IPS-NIHi7 (cell line): ENCODE data around the gene TOMM34.

ENCODE experiments used
- DNase-seq: peaks from one replicate; pipeline ENCODE4 v3.0.0; 2012; ENCODE audit warnings: mixed read lengths; ENCODE audit errors: extremely low spot score

TOMM34 gene

GRCh38 chr20:44960103-44960852 is at the start of gene TOMM34:
TSS of gene TOMM34 (minus strand) at chr20:44960397. CDS start at chr20:44960333, 64 bp downstream.
- peak; percentile 98 for DNase-seq

- no peak for DNase-seq
These were observed 48.4 kb upstream of the TOMM34 start for GRCh38 chr20:45008521-45009049.

GRCh38 chr20:44997668-44998067 is 37.5 kb upstream of the TOMM34 start:
- DNase-seq, result no peak

- DNase-seq, result no peak
These were observed 37.0 kb upstream of the TOMM34 start for GRCh38 chr20:44997171-44997570.

- DNase-seq, result peak; percentile 12
These were observed 33.1 kb upstream of the TOMM34 start for GRCh38 chr20:44993343-44993742.

- no peak for DNase-seq
These were observed 30.8 kb upstream of the TOMM34 start for GRCh38 chr20:44990957-44991356.

- DNase-seq, result no peak
These were observed 30.2 kb upstream of the TOMM34 start for GRCh38 chr20:44990425-44990824.

GRCh38 chr20:44988631-44989171 is 28.5 kb upstream of the TOMM34 start:
- DNase-seq, result no peak

GRCh38 chr20:44983093-44983674 is 23.0 kb upstream of the TOMM34 start:
- no peak for DNase-seq

- no peak for DNase-seq
These were observed 21.7 kb upstream of the TOMM34 start for GRCh38 chr20:44981736-44982406.

GRCh38 chr20:44979090-44979621 is 19.0 kb upstream of the TOMM34 start:
- DNase-seq, result no peak

GRCh38 chr20:44976698-44977097 is 16.5 kb upstream of the TOMM34 start:
- DNase-seq, result no peak

- DNase-seq, result no peak
These were observed 12.9 kb upstream of the TOMM34 start for GRCh38 chr20:44973053-44973452.

- DNase-seq, result no peak
These were observed 10.1 kb upstream of the TOMM34 start for GRCh38 chr20:44970243-44970757.

- DNase-seq, result no peak
These were observed 9.2 kb upstream of the TOMM34 start for GRCh38 chr20:44969300-44969894.

- no peak for DNase-seq
These were observed 7.1 kb upstream of the TOMM34 start for GRCh38 chr20:44967207-44967807.

- DNase-seq, result peak; percentile 92
These were observed 6.1 kb upstream of the TOMM34 start, which contains the start of gene STK4 for GRCh38 chr20:44966030-44966961. TSS of gene STK4 (plus strand) at chr20:44966512. CDS start at chr20:44966569, 57 bp downstream.

- DNase-seq, result no peak
These were observed 5.4 kb upstream of the TOMM34 start for GRCh38 chr20:44965651-44966029.

GRCh38 chr20:44963325-44964215 is 3.4 kb upstream of the TOMM34 start:
- no peak for DNase-seq
